ENCODE data around the gene BAIAP3.
"Not testable (repeated sequence)": the region's sequence is repeated elsewhere in the genome, so short reads cannot be mapped to it uniquely, and the experiment has no call there.

BAIAP3 gene, protein sequence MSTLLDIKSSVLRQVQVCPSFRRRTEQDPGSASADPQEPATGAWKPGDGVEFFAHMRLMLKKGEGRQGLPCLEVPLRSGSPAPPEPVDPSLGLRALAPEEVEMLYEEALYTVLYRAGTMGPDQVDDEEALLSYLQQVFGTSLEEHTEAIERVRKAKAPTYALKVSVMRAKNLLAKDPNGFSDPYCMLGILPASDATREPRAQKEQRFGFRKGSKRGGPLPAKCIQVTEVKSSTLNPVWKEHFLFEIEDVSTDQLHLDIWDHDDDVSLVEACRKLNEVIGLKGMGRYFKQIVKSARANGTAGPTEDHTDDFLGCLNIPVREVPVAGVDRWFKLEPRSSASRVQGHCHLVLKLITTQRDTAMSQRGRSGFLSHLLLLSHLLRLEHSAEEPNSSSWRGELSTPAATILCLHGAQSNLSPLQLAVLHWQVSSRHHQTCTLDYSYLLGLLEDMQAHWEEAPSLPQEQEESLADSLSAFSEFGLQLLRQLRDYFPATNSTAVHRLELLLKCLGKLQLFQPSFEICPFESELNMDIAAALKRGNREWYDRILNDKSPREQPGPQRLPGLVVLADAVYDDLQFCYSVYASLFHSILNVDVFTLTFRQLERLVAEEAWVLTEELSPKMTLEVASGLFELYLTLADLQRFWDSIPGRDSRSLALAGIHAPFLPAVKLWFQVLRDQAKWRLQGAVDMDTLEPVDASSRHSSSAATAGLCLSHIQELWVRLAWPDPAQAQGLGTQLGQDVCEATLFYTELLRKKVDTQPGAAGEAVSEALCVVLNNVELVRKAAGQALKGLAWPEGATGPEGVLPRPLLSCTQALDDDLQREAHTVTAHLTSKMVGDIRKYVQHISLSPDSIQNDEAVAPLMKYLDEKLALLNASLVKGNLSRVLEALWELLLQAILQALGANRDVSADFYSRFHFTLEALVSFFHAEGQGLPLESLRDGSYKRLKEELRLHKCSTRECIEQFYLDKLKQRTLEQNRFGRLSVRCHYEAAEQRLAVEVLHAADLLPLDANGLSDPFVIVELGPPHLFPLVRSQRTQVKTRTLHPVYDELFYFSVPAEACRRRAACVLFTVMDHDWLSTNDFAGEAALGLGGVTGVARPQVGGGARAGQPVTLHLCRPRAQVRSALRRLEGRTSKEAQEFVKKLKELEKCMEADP
- total RNA-seq, result 4.7 to 15.5 (median 9.4) reads per million in 4 experiments

DNA sequence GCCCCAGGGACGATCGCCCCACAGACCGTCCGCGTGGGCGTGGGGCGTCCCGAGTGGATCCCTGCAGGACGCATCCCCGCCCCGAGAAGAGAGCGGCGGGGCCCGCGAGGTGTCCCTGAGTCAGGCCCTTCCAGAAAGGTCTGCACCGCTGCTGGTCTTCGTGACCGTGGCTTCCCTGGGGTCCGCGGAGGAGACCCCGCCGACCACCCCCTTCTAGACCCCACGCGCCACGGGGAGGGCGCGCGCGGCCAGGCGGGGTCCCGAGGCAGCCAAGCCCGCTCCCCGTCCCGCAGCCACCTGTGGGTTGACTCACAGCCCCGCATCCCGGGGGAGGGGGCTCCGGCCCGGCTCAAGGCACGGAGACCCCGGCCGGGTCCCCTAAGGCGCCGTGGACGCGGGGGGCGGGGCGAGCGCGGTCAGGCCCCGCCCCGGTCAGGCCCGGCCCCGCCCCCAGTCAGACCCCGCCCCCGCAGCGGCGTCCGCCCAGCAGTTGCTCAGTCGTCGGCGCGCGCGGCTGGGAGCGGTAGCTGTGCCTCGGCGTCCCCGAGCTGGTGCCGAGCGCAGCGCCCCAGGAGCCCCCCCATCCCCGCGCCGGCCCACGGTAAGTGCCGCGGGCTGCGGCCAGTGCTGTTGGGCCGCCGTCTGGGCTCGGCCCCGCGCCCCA is at the start of gene BAIAP3:
TSS of gene BAIAP3 (plus strand) at position 497 of the 664 bp plus-strand sequence. CDS start 4,905 bp downstream, outside the sequence.
- DNase-seq, result peak; percentile 20

DNA sequence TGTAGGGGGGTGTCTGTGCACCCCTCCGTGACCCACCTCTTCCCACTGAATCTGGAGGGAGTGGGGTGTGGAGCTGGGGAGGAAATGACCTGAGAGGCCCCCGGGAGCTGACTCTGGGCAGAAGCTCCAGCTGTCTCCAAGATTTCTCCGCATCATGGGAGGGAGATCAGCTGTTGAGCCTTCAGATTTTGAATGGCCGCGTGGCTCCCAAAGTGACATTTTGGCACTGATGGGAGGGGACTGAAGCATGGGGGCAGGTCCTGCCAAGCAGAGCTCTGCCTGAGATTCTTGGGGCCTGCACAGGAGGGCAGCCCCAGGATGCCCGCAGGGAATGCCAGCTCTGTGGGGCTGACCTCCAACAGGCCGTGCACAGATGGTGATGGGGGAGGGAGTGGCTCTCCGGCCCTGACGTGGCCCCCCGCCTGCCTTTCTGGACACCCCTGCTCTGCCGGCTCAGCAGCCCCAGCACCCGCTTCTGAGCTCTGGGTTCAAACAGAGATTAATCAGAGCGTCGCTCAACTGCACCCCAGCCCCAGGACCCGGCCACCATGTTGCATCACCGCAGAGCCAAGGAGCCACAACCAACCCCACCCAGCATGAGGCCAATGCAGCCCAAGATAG is 49.3 kb upstream of the BAIAP3 start:
- no peak for DNase-seq

DNA sequence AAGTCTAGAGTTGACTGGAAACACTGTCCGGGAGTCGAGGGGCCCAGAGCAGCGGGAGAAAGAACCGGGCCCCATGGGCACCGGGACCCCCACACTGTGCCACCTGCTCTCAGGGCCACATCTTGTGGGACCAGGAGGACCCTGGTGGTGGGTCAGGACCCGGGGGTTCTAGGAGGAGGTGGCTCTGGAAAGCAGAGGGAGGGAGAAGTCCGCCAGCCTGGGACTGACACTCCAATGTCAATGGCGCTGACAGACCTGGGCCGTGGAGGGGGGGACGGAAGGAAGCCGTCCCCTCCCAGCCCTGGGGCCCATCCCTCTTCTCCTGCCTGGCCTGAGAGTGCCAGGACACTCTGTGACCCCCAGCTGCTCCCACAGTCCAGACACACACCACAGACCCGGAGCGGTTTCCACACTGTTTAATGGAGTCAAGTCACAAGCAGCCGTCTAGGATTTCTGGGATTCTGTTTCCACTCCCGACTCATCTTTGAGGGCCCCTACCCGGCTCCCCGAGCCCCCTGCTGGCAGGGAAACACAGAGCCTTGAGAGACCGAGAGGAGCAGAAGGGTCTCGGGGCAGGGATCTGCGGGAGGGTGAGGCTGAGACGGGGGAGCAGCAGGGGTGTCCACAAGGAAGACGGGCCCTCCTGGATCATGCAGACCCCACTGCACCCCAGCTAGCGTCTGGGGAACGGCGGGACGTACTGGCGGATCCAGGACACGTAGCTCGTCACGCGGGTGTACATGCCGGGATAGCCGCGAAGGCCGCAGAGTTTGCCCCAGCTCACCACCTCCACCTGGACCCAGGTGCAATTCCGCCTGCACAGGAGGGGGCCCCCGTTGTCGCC is 47.6 kb upstream of the BAIAP3 start:
- DNase-seq, result no peak

DNA sequence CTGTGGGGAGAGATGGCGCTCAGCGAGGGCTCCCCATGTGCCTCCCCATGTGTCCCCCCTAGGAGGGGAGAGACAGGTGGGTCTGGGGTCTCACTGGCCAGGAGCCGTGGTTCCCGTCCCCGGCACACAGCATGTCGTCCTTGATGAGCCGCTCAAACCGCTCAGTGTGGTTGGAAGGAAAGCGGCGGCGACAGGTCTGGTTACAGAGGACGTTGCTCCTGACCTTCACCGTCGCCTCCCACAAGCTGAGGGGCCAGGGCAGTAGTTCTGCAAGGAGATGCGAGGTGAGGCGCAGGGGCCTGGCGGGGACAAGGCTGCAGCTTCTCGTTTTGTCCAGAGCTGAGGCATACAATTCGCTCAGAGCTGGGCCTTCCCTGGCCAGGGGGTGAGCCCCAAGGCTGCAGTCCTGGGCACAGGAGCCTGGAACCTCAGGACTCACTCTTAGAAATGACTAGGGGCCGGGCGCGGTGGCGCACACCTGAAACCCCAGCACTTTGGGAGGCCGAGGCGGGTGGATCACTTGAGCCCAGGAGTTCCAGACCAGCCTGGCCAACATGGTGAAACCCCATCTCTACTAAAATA is 46.8 kb upstream of the BAIAP3 start:
- no peak for DNase-seq

DNA sequence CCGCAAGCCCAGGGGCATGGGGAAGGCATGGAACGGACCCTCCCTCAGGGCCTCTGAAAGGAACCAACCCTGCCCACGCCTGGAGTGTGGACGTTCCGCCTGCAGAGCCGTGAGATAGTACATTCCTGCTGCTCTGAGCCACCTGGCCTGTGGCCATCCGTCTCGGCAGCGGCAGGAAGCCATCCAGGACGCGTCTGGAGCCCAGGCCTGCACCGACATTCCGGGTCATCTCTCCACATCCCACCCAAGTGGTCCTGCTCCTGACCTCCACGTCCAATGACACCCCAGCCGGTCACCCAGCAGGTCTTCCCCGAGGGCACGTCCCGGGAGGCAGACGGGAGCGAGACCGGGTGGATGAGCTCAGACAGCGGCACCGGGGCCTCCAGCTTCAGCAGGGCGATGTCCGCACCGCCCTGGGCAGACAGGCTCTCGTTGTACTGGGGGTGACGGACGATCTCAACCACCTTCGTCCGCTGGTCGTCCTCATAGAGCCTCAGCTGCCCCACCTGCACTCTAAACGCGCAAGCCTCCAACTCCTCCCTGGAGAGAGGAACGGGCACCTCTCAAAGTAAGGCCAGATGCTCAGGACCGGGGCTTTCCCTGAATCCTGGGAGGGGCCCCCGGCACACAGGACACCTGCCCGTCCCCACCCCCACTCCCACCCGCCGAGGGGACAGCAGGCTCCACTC is 45.3 kb upstream of the BAIAP3 start:
- no peak for DNase-seq

DNA sequence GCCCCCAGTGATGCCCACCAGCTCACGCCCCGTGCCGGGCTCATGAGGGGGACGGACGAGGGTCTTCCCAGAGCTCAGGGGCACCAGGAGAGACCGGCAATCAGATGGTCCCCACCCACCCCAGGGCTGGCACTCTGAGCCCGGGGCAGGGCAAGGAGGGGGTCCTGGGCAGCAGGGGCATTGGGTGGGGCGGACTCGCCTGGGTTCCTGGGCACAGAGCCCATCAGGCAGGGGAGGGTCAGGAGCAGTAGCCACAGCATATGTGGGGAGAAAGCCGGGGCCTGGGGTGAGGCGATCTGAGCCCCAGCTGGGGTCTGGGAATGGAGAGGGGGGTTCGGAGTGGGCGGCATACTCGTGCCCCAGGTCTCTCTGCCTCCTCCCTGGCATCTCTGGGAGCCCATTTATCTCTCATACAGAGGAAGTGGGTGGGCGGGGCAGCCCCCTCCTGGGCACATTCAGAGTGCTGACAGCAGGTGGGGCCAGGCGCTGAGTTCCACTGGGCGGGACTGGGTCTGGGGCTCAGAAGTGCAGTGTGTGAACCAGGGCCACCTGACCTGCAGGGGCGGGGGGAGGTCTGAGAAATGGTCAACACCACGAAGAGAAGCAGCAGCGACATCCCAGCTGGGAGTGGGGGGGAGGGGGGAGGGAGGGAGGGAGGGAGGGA is 44.5 kb upstream of the BAIAP3 start:
- DNase-seq, result no peak

DNA sequence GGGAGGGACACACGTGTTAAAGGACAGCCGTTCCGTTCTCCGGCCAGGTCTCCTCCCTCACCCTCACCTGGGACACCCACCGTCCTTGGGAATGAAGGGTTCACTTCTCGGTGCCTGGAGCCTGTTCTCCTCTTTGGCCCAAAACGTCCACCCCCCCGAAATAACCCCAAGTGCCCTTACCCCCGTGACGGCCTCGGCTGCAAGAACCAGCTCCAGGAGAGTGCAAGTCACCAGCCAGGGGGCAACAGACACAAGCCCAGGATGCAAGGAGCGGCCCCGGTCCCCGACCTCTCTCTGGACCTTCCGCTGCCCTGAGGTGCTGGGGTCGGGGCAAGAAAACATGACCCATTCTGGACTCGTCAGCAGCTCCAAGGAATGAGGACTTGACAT is 44.0 kb upstream of the BAIAP3 start:
- no peak for DNase-seq

DNA sequence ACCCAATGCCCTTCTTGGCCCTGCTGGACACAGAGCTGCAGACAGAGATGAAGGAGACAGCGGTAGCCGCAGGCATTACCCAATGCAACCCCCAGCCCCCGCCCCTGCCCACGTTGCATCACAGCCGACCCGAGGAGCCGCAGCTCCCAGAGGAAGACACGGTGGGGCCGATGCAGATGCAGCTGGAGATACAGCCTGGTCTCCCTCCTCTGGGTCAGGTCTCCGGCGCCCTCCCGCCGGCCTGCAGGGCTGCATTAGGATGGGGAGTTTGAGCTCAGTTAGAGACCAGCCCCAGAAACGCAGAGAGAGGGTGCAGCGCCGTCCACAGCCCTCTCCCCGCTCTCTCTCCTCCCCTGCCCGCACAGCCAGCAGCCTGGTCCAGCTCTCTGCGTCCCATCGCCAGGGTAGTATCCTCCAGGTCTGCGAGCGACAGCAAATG is 43.4 kb upstream of the BAIAP3 start:
- no peak for DNase-seq

DNA sequence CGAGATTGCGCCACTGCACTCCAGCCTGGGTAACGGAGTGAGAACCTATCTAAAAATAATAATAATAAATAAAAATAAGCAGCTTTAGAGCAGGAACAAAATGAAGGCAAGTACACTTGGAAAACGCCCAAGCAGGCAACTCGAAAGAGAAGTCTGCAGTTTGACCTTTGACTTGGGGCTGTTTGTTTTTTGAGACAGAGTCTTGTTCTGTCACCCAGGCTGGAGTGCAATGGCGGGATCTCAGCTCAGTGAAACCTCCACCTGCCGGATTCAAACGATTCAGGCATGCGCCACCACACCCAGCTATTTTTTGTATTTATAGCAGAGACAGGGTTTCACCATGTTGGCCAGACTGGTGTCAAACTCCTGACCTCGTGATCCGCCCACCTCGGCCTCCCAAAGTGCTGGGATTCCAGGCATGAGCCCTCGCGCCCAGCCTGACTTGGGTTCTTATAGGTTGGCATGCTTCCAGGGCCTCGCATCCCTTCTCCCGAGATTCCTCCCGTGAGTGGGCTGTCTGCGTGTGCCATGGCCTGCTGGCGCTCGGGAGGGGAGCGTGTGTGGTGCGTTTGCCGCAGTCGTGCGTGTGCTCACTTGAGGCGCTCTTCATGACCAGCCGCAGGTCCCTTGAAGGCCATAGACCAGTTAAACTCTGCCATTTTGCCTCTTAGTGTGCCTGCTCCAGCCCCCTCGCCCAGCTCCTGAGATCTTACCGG is 42.4 kb upstream of the BAIAP3 start:
- DNase-seq, result no peak

DNA sequence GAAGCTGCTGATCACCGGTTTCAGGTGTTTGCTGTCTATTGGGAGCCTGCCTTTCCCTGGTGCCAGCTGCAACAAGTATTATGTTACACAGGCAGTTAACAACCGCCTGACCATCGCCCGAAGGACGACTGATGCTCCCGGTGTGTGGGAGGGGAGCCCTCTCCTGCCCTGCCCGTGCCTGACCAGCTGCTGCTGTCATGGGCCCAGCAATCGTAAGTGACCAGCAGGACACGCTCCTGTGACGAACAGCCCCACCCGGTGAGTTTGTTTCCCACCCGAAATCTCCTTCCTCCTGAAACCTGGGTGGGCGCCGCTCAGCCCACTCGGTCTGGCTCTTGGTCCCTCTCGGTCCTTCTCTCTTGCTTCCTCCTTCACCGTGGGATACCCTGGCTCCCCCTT is 41.9 kb upstream of the BAIAP3 start:
- no peak for DNase-seq

DNA sequence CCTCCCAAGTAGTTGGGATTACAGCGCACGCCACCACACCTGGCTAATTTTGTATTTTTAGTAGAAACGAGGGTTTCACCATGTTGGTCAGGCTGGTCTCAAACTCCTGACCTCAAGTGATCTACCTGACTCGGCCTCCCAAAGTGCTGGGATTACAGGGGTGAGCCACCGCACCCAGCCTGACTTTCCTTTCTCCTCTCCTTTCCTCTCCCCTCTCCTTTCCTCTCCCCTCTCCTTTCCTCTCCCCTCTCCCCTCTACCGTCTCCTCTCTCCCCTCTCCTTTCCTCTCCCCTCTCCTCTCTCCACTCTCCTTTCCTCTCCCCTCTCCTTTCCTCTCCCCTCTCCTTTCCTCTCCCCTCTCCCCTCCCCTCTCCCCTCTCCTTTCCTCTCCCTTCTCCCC is 41.2 kb upstream of the BAIAP3 start:
- DNase-seq, result not testable (repeated sequence)

DNA sequence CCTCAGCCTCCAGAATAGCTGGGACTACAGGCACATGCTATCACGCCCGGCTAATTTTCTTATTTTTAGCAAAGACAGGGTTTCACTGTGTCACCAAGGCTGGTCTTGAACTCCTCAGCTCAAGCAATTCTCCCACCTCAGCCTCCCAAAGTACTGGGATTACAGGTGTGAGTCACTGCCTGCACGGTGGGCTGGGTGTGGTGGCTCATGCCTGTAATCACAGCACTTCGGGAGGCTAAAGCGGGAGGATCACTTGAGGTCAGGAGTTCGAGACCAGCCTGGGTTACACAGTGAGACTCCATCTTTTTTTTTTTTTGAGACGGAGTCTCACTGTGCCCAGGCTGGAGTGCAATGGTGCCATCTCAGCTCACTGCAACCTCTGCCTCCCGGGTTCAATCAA is 40.6 kb upstream of the BAIAP3 start:
- not testable (repeated sequence) for DNase-seq

DNA sequence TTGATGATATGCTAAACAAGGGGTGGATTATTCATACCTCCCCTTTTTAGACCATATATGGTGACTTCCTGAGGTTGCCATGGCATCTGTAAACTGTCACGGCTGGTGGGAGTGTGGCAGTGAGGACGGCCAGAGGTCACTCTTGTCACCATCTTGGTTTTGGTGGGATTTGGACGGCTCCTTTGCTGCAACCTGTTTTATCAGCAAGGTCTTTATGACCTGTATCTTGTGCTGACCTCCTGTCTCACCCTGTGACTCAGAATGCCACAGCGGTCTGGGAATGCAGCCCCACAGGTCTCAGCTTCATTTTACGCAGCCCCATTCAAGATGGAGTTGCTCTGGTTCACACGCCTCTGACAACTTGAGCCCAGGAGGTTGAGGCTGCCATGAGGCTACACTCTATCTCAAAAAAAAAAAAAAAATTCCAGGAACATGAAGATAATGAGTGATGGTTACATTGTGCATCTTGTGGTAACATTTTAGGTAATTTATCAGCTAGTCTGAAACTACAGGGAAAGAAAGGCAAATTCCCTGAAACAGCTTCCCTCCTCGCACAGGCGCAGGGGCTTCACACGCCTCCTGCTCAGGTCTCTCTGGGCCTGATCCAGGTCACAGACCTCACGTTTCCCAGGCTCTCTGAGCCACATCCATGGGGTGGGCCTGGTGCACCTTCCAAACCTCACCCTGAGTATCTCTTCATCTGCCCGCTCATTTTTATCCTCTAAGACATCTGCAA is 39.4 kb upstream of the BAIAP3 start:
- DNase-seq, result no peak

DNA sequence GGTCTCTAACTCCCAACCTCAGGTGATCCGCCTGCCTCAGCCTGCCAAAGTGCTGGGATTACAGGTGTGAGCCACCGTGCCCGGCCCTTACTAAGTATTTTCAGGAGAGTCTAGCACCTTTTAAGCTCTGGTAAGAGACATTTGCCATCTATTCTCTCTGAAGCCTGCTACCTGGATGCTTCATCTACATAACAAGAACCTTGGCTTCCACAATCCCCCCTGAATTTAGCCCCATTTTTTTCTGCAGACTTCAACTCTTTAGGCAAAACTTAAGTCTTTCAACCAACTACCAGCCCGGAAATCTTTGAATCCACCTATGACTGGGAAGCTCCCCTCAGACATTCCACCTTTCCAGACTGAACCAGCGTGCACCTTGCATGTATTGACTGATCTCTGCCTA is 38.0 kb upstream of the BAIAP3 start:
- DNase-seq, result no peak

DNA sequence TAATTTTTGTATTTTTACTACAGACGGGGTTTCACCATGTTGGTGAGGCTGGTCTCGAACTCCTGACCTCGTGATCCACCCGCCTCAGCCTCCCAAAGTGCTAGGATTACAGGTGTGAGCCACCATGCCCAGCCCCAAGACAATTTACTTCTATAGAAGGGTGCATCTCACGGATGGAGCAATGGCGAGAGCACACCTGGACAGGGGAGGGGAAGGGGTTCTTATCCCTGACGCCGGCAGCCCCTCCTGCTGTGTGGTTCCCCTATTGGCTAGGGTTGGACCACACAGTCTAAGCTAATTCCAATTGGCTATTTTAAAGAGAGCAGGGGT is 36.8 kb upstream of the BAIAP3 start:
- not testable (repeated sequence) for DNase-seq

DNA sequence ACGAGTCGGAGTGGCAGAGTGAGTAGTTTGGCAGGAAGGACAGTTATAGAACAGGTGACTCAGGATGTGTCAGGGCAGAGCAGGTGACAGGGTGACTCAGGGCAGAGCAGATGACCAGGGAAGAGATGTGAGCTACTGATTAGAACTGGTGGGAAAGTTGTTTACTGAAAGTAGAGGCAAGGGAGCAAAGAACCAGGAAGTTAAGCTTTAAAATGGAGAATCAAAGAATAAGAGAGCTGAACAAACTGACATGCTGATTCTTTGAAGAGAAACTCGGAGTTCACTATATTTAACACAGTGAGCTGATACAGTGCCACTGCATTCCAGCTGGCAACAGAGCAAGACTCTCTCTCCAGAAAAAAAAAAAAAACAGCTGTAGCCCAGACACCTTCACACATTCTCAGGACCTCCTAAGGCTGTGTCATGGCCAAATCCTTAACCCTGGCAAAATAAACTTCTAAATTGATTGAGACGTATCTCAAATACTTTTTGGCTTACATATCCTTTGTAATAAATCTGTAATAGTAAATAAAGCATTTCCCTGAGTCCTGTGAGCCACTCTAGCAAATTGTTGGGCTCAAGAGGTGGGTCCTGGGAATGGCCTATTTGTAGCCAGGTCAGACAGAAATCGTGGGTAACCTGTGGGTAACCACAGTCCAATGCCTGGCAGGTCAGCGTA is 36.3 kb upstream of the BAIAP3 start:
- no peak for DNase-seq

DNA sequence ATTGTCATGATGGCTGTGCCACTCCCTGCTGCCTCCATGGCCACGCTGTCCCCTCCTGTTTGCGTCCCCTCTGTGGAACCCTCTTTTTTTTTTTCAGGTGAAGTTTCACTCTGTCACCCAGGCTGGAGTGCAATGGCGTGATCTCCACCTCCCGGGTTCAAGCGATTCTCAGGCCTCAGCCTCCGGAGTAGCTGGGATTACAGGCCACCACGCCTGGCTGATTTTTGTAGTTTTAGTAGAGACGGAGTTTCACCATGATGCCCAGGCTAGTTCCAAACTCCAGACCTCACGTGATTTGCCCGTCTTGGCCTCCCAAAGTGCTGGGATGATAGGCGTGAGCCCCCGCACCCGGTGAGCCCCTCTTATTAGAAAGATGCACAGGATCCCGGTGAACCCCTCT is 35.0 kb upstream of the BAIAP3 start:
- no peak for DNase-seq
